Upper lobe of left lung (tissue), 6 donors: ENCODE results near the gene AQP1. TPM values are rescaled to one million over a fixed set of nuclear protein-coding genes. Genes with fewer than 3 reads are reported as not detected.

ENCODE experiments used
- ATAC-seq, 2 donors: fragments of 200-7000 bp; cut with Tn5 transposase; one replicate each; pipeline ENCODE4 v1.9.1; 2022; ENCODE audit warnings: mild to moderate bottlenecking in 2 of 2, moderate library complexity in 2 of 2; ENCODE audit not compliant: low FRiP score in 2 of 2
- DNase-seq, 2 donors: peaks; one replicate each; pipeline ENCODE4 v3.0.0-alpha.2; 2019 to 2020
- H3K27ac ChIP-seq, 4 donors: fragments of 200-600 bp; sonication (generic); one replicate each; pipeline ENCODE4 v1.5.1; 2016 to 2019
- H3K27me3 ChIP-seq, 4 donors: fragments of 200-600 bp; sonication (generic); one replicate each; pipeline ENCODE4 v1.5.1; 2017 to 2019
- H3K36me3 ChIP-seq, 4 donors: fragments of 200-600 bp; sonication (generic); one replicate each; pipeline ENCODE4 v1.5.1; 2016 to 2019
- H3K4me1 ChIP-seq, 4 donors: fragments of 200-600 bp; sonication (generic); one replicate each; pipeline ENCODE4 v1.5.1; 2018 to 2019
- H3K4me3 ChIP-seq, 4 donors: fragments of 200-600 bp; sonication (generic); one replicate each; pipeline ENCODE4 v1.5.1; 2017 to 2019; ENCODE audit warnings: mild to moderate bottlenecking in 2 of 4, moderate library complexity in 1 of 4
- H3K9me3 ChIP-seq, 4 donors: fragments of 200-600 bp; sonication (generic); one replicate each; pipeline ENCODE4 v1.5.1; 2018 to 2019
- CTCF ChIP-seq, 6 experiments: fragments of 450-650 bp in 4 of 6; fragments of 200-600 bp in 2 of 6; sonication (generic) in 2 of 6; IDR thresholded peaks; one replicate each; pipeline ENCODE4 v1.5.1; 2016 to 2019; ENCODE audit warnings: antibody characterized with exemption in 6 of 6
- EP300 ChIP-seq, 4 donors: sonication (generic); formaldehyde crosslinking; IDR thresholded peaks; one replicate each; pipeline ENCODE4 v1.5.1; 2017; ENCODE audit warnings: antibody characterized with exemption in 4 of 4, control low read depth in 2 of 4
- POLR2A ChIP-seq, 4 donors: fragments of 450-650 bp; IDR thresholded peaks; one replicate each; pipeline ENCODE4 v1.5.1; 2016 to 2017; ENCODE audit warnings: antibody characterized with exemption in 4 of 4, mild to moderate bottlenecking in 2 of 4
- POLR2AphosphoS5 ChIP-seq, 2 donors: sonication (generic); formaldehyde crosslinking; IDR thresholded peaks; one replicate each; pipeline ENCODE4 v1.5.1; 2017; ENCODE audit warnings: antibody characterized with exemption in 2 of 2
- WGBS, 2 donors: methylation state at CpG; one replicate each; pipeline ENCODE4 v1.1.5; 2017 to 2018; 5-methylcytosine and 5-hydroxymethylcytosine counted together
- total RNA-seq, 6 donors: library from RNA; depleted of rRNA in 4 of 6; stranded (reverse); fragments of >200 nt in 4 of 6; gene quantifications; one replicate each; pipeline versions ENCODE4 v1.1.0 to v1.2.1, GENCODE V29; 2016 to 2021
- donor health status: DM: no; HTN: no; CAD: no; lungs with moderate emphysema.
- donor health status: DM: no; HTN: yes; CAD: no; lungs with severe emphysema.

The AQP1 gene
- total RNA-seq, 6 donors from 2014 or later, result 113 to 1,228 (median 802) TPM

GRCh38 chr7:30971440-30971839 is 59.8 kb downstream of the AQP1 start:
- Histone ChIP-seq H3K27ac (peak overlapping the region in 1 of 4 donors; percentile 26), H3K4me3 (no peak overlapping the region), H3K4me1 (peaks cover 13 to 44% (median 24%) of the 10 kb centered on the region in 4 donors), H3K27me3 (no peaks in the 10 kb centered on the region), H3K9me3 (no peaks in the 10 kb centered on the region), H3K36me3 (no peaks in the 10 kb centered on the region)
- WGBS, 2 donors, result 54 to 64% methylated on average over 3 of the region's 3 CpGs
- TF ChIP-seq POLR2A (IDR thresholded peaks at IDR 0.05) (no peak), CTCF (IDR thresholded peaks at IDR 0.05) (no peak), EP300 (IDR thresholded peaks at IDR 0.05) (no peak)
- no peak for DNase-seq
- ATAC-seq, result no peak

GRCh38 chr7:30971840-30972563 is 60.3 kb downstream of the AQP1 start:
- no peaks in the 10 kb centered on the region for H3K9me3 ChIP-seq
- H3K27me3 ChIP-seq, result no peaks in the 10 kb centered on the region
- DNase-seq (no peak), ATAC-seq (no peak)
- WGBS, 2 donors, result 49 to 57% methylated on average over 14 to 15 of the region's 15 CpGs
- TF ChIP-seq POLR2A (IDR thresholded peaks at IDR 0.05) (no peak), POLR2AphosphoS5 (IDR thresholded peaks at IDR 0.05) (peak in 1 of 2 donors; percentile 7)
- H3K36me3 ChIP-seq, result no peaks in the 10 kb centered on the region
- no peak overlapping the region for H3K27ac ChIP-seq
- H3K4me3 ChIP-seq, result no peak overlapping the region
- H3K4me1 ChIP-seq, result peaks cover 13 to 46% (median 24%) of the 10 kb centered on the region in 4 donors

GRCh38 chr7:30973292-30973691 is 61.6 kb downstream of the AQP1 start:
- TF ChIP-seq POLR2AphosphoS5 (IDR thresholded peaks at IDR 0.05), result no peak
- Histone ChIP-seq H3K36me3 (no peaks in the 10 kb centered on the region), H3K27me3 (no peaks in the 10 kb centered on the region), H3K4me1 (peaks cover 13 to 52% (median 27%) of the 10 kb centered on the region in 4 donors), H3K4me3 (no peak overlapping the region), H3K9me3 (no peaks in the 10 kb centered on the region), H3K27ac (peak overlapping the region in 1 of 4 donors; percentile 78)
- DNase-seq (no peak), ATAC-seq (no peak)
- 81 to 86% methylated on average over 3 of the region's 3 CpGs for WGBS, 2 donors

GRCh38 chr7:30973791-30974604 is 62.3 kb downstream of the AQP1 start:
- Histone ChIP-seq H3K4me3 (no peak overlapping the region), H3K9me3 (no peaks in the 10 kb centered on the region), H3K27me3 (no peaks in the 10 kb centered on the region), H3K4me1 (peaks cover 13 to 51% (median 25%) of the 10 kb centered on the region in 4 donors), H3K27ac (peak overlapping the region; percentile 1 to 78 (median 42)), H3K36me3 (no peaks in the 10 kb centered on the region)
- ATAC-seq (no peak), DNase-seq (peak in 1 of 2 donors; percentile 38)
- no peak for TF ChIP-seq CTCF (IDR thresholded peaks at IDR 0.05)
- no peak for TF ChIP-seq POLR2A (IDR thresholded peaks at IDR 0.05)
- WGBS, 2 donors, result 88 to 94% methylated on average over 18 of the region's 18 CpGs

- ATAC-seq (peak; percentile 60 to 66), DNase-seq (peak in 1 of 2 donors; percentile 79)
- WGBS, 2 donors, result 8 to 15% methylated on average over 6 to 7 of the region's 7 CpGs
- Histone ChIP-seq H3K27me3 (no peaks in the 10 kb centered on the region), H3K36me3 (no peaks in the 10 kb centered on the region), H3K9me3 (no peaks in the 10 kb centered on the region), H3K4me3 (no peak overlapping the region), H3K4me1 (peaks cover 10 to 44% (median 22%) of the 10 kb centered on the region in 4 donors), H3K27ac (peak overlapping the region; percentile 1 to 78 (median 42))
- TF ChIP-seq CTCF (IDR thresholded peaks at IDR 0.05) (peak; percentile 63 to 86 (median 74)), POLR2A (IDR thresholded peaks at IDR 0.05) (no peak), POLR2AphosphoS5 (IDR thresholded peaks at IDR 0.05) (peak in 1 of 2 donors; percentile 39), EP300 (IDR thresholded peaks at IDR 0.05) (peak in 2 of 4 donors; percentile 31 to 56)
Observed at GRCh38 chr7:30974605-30975255, 63.1 kb downstream of the AQP1 start.

Other genes starting within 250 kb of the AQP1 start
- gene CRHR2, start 229.4 kb upstream of the AQP1 start, total RNA-seq, result 1 to 10 TPM in 1 of 6 donors, under 1 TPM in 3, not detected in 2; 0.10 to 1.0 (median 0.44) TPM
- 100 to 1,000 TPM in 5 of 6 donors, 10 to 100 TPM in 1; 70.5 to 447 (median 322) TPM for gene INMT, start 159.7 kb upstream of the AQP1 start, total RNA-seq
- gene MINDY4, start 140.4 kb upstream of the AQP1 start, total RNA-seq, result 10 to 100 TPM in 5 of 6 donors, 1 to 10 TPM in 1; 7.7 to 43.0 (median 19.4) TPM
- 1 to 10 TPM in 2 of 6 donors, under 1 TPM in 2, not detected in 2; 0.67 to 3.1 (median 1.1) TPM for gene GHRHR, start 52.1 kb downstream of the AQP1 start, total RNA-seq
- gene ADCYAP1R1, start 140.5 kb downstream of the AQP1 start, total RNA-seq, result 1 to 10 TPM in 1 of 6 donors, under 1 TPM in 5; under 0.01 to 1.3 (median 0.13) TPM